NB4 (cell line): ENCODE results near the gene RIMS4.

Experiments used
- MYC ChIP-seq: IDR thresholded peaks from 2 replicates; pipeline ENCODE4 v1.6.1; 2011; ENCODE audit warnings: low read depth, low read length
- POLR2A ChIP-seq: IDR thresholded peaks from 2 replicates; pipeline ENCODE4 v1.6.1; 2011; ENCODE audit warnings: mild to moderate bottlenecking; ENCODE audit not compliant: insufficient read length; ENCODE audit errors: extremely low read depth
- TF ChIP-seq, protein P1 (sequence below): IDR thresholded peaks from one replicate; pipeline ENCODE4 v1.5.1; 2012; ENCODE audit warnings: low read depth, low read length
- TF ChIP-seq, protein P2 (sequence below): IDR thresholded peaks from 2 replicates; pipeline ENCODE4 v1.6.1; 2011; ENCODE audit warnings: low read depth, low read length

GRCh38 chr20:44705364-44706094 is 104.8 kb downstream of the RIMS4 start:
- TF ChIP-seq, protein P1, sequence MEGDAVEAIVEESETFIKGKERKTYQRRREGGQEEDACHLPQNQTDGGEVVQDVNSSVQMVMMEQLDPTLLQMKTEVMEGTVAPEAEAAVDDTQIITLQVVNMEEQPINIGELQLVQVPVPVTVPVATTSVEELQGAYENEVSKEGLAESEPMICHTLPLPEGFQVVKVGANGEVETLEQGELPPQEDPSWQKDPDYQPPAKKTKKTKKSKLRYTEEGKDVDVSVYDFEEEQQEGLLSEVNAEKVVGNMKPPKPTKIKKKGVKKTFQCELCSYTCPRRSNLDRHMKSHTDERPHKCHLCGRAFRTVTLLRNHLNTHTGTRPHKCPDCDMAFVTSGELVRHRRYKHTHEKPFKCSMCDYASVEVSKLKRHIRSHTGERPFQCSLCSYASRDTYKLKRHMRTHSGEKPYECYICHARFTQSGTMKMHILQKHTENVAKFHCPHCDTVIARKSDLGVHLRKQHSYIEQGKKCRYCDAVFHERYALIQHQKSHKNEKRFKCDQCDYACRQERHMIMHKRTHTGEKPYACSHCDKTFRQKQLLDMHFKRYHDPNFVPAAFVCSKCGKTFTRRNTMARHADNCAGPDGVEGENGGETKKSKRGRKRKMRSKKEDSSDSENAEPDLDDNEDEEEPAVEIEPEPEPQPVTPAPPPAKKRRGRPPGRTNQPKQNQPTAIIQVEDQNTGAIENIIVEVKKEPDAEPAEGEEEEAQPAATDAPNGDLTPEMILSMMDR: no peak
- TF ChIP-seq POLR2A (no peak), MYC (no peak)
- TF ChIP-seq, protein P2, sequence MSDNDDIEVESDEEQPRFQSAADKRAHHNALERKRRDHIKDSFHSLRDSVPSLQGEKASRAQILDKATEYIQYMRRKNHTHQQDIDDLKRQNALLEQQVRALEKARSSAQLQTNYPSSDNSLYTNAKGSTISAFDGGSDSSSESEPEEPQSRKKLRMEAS: no peak
